K562 (cell line): ENCODE measurements around the gene AREL1.

Source experiments
- ARID3B ChIP-seq: fragments of 250-450 bp; sonication (Bioruptor Pico); IDR thresholded peaks from 2 replicates; pipeline ENCODE4 v1.4.0; 2020; ENCODE audit warnings: borderline replicate concordance
- CTCF ChIP-seq, 3 experiments: IDR thresholded peaks in 2 of 3; conservative IDR thresholded peaks in 1 of 3; 2 replicates each; pipeline ENCODE4 v1.5.1; 2011 to 2012; ENCODE audit warnings: low read length in 3 of 3, mild to moderate bottlenecking in 3 of 3, control low read depth in 2 of 3, improper control_type of control experiment in 1 of 3, inconsistent platforms in 1 of 3, low read depth in 1 of 3, mixed read lengths in 1 of 3, moderate library complexity in 1 of 3; ENCODE audit not compliant: insufficient read depth in 2 of 3
- ELF1 ChIP-seq: fragments of 200-800 bp; sonication (Bioruptor generic); IDR thresholded peaks from 2 replicates; pipeline ENCODE4 v1.6.1; 2016; ENCODE audit warnings: missing genetic modification characterization, missing compliant biosample characterization
- HDAC2 ChIP-seq: fragments of 450-650 bp; IDR thresholded peaks from 2 replicates; pipeline ENCODE4 v1.6.1; 2016; ENCODE audit warnings: mild to moderate bottlenecking
- KDM1A ChIP-seq, 2 experiments: fragments of 450-650 bp; IDR thresholded peaks; 2 replicates each; pipeline ENCODE4 v1.6.1; 2016; ENCODE audit warnings: mild to moderate bottlenecking in 2 of 2
- NRF1 ChIP-seq, 2 experiments: fragments of 450-650 bp; IDR thresholded peaks in 1 of 2; conservative IDR thresholded peaks in 1 of 2; 2 replicates each; pipeline ENCODE4 v1.6.1; 2014; ENCODE audit warnings: mild to moderate bottlenecking in 2 of 2
- RAD51 ChIP-seq: fragments of 450-650 bp; IDR thresholded peaks from 2 replicates; pipeline ENCODE4 v1.7.1; 2016; ENCODE audit warnings: low read depth, mild to moderate bottlenecking, borderline replicate concordance
- ZNF217 ChIP-seq: sonication (generic); formaldehyde crosslinking; IDR thresholded peaks from 2 replicates; pipeline ENCODE4 v1.8.0; 2022; ENCODE audit warnings: mild to moderate bottlenecking, missing genetic modification reagents
- ZNF253 ChIP-seq: fragments of 250-450 bp; sonication (Bioruptor Pico); conservative IDR thresholded peaks from 2 replicates; pipeline ENCODE4 v1.6.1; 2021; ENCODE audit warnings: mild to moderate bottlenecking
- ZNF274 ChIP-seq: IDR thresholded peaks from 2 replicates; pipeline ENCODE4 v1.6.1; 2011; ENCODE audit warnings: low read depth, mild to moderate bottlenecking, low read length, moderate library complexity, borderline replicate concordance
- ZNF395 ChIP-seq: fragments of 200-800 bp; sonication (Bioruptor generic); IDR thresholded peaks from 2 replicates; pipeline ENCODE4 v1.6.1; 2017; ENCODE audit warnings: missing genetic modification characterization, missing compliant biosample characterization

- no peak for TF ChIP-seq ZNF217 (CRISPR knock-in tag)
- no peak for TF ChIP-seq ZNF274
- no peak for TF ChIP-seq KDM1A (IDR thresholded peaks at IDR 0.05)
- TF ChIP-seq ARID3B (CRISPR knock-in tag), result no peak
- TF ChIP-seq CTCF (IDR thresholded peaks at IDR 0.05 in 2 of 3, conservative IDR thresholded peaks at IDR 0.05 in 1 of 3; ENCODE audit: insufficient read depth in 2 of 3, low read depth in 1 of 3, low read length in 3 of 3), result no peak
- no peak for TF ChIP-seq ZNF395 (CRISPR knock-in tag)
- TF ChIP-seq NRF1 (conservative IDR thresholded peaks at IDR 0.05 in 1 of 2, IDR thresholded peaks at IDR 0.05 in 1 of 2), result no peak
- TF ChIP-seq HDAC2, result no peak
- TF ChIP-seq ZNF253, result no peak
- no peak for TF ChIP-seq ELF1 (tag)
- no peak for TF ChIP-seq RAD51
Measured at GRCh38 chr14:74635847-74636246, 77.0 kb downstream of the AREL1 start.
